ENCODE measurements around the gene HMGN3.

The HMGN3 gene

GRCh38 chr6:79233611-79234149 lies 802 bp downstream of the HMGN3 start:
- H3K36me3 ChIP-seq (ENCODE audit: insufficient read depth, insufficient read length, low read length): peaks cover 13% of the 10 kb centered on the region
- TF ChIP-seq YY1 (IDR thresholded peaks at IDR 0.05; ENCODE audit: insufficient read depth, insufficient read length): no peak
- no peak for TF ChIP-seq SUZ12 (IDR thresholded peaks at IDR 0.05; ENCODE audit: extremely low read depth, insufficient read depth, insufficient read length)
- no peak for TF ChIP-seq ZNF274 (IDR thresholded peaks at IDR 0.05; ENCODE audit: low read depth, low read length)
- H3K4me1 ChIP-seq (ENCODE audit: insufficient read depth, insufficient read length): no peaks in the 10 kb centered on the region
- no peaks in the 10 kb centered on the region for H3K27me3 ChIP-seq (ENCODE audit: insufficient read depth, insufficient read length)
- DNase-seq (ENCODE audit: low read depth, low spot score): peak; percentile 48
- H3K4me3 ChIP-seq (ENCODE audit: insufficient read length, low read depth): peak overlapping the region; percentile 81
- H3K9me3 ChIP-seq (ENCODE audit: insufficient read depth, low read length): 0 out of 2 replicates have a peak, but pooled peaks cover 4% of the 10 kb centered on the region
- H3K9ac ChIP-seq (ENCODE audit: insufficient read length, low read depth): peak overlapping the region; percentile 92

GRCh38 chr6:79232696-79233462 lies 1.6 kb downstream of the HMGN3 start:
- Histone ChIP-seq H3K9me3 (ENCODE audit: insufficient read depth, low read length) (0 out of 2 replicates have a peak, but pooled peaks cover 4% of the 10 kb centered on the region), H3K36me3 (ENCODE audit: insufficient read depth, insufficient read length, low read length) (peaks cover 14% of the 10 kb centered on the region), H3K9ac (ENCODE audit: insufficient read length, low read depth) (peak overlapping the region; percentile 92), H3K27me3 (ENCODE audit: insufficient read depth, insufficient read length) (no peaks in the 10 kb centered on the region), H3K4me3 (ENCODE audit: insufficient read length, low read depth) (peak overlapping the region; percentile 81), H3K4me1 (ENCODE audit: insufficient read depth, insufficient read length) (no peaks in the 10 kb centered on the region)
- DNase-seq (ENCODE audit: low read depth, low spot score): no peak
- TF ChIP-seq ZNF274 (IDR thresholded peaks at IDR 0.05; ENCODE audit: low read depth, low read length): no peak
- no peak for TF ChIP-seq SUZ12 (IDR thresholded peaks at IDR 0.05; ENCODE audit: extremely low read depth, insufficient read depth, insufficient read length)
- no peak for TF ChIP-seq YY1 (IDR thresholded peaks at IDR 0.05; ENCODE audit: insufficient read depth, insufficient read length)

- H3K4me3 ChIP-seq (ENCODE audit: insufficient read length, low read depth): no peak overlapping the region
- no peak overlapping the region for H3K9ac ChIP-seq (ENCODE audit: insufficient read length, low read depth)
- TF ChIP-seq YY1 (IDR thresholded peaks at IDR 0.05; ENCODE audit: insufficient read depth, insufficient read length): no peak
- no peak for TF ChIP-seq SUZ12 (IDR thresholded peaks at IDR 0.05; ENCODE audit: extremely low read depth, insufficient read depth, insufficient read length)
- TF ChIP-seq ZNF274 (IDR thresholded peaks at IDR 0.05; ENCODE audit: low read depth, low read length): no peak
- H3K36me3 ChIP-seq (ENCODE audit: insufficient read depth, insufficient read length, low read length): peaks cover 14% of the 10 kb centered on the region
- 0 out of 2 replicates have a peak, but pooled peaks cover 4% of the 10 kb centered on the region for H3K9me3 ChIP-seq (ENCODE audit: insufficient read depth, low read length)
- H3K4me1 ChIP-seq (ENCODE audit: insufficient read depth, insufficient read length): no peaks in the 10 kb centered on the region
- no peak for DNase-seq (ENCODE audit: low read depth, low spot score)
- H3K27me3 ChIP-seq (ENCODE audit: insufficient read depth, insufficient read length): no peaks in the 10 kb centered on the region
These were observed 2.8 kb downstream of the HMGN3 start for GRCh38 chr6:79231666-79232065.

- TF ChIP-seq YY1 (IDR thresholded peaks at IDR 0.05; ENCODE audit: insufficient read depth, insufficient read length) (no peak), ZNF274 (IDR thresholded peaks at IDR 0.05; ENCODE audit: low read depth, low read length) (no peak), SUZ12 (IDR thresholded peaks at IDR 0.05; ENCODE audit: extremely low read depth, insufficient read depth, insufficient read length) (no peak)
- no peak for DNase-seq (ENCODE audit: low read depth, low spot score)
- Histone ChIP-seq H3K27me3 (ENCODE audit: insufficient read depth, insufficient read length) (no peaks in the 10 kb centered on the region), H3K9ac (ENCODE audit: insufficient read length, low read depth) (no peak overlapping the region), H3K4me1 (ENCODE audit: insufficient read depth, insufficient read length) (no peaks in the 10 kb centered on the region), H3K36me3 (ENCODE audit: insufficient read depth, insufficient read length, low read length) (peaks cover 14% of the 10 kb centered on the region), H3K4me3 (ENCODE audit: insufficient read length, low read depth) (no peak overlapping the region), H3K9me3 (ENCODE audit: insufficient read depth, low read length) (0 out of 2 replicates have a peak, but pooled peaks cover 4% of the 10 kb centered on the region)
These were observed 3.4 kb downstream of the HMGN3 start for GRCh38 chr6:79231101-79231500.

GRCh38 chr6:79230149-79230548 lies 4.3 kb downstream of the HMGN3 start:
- H3K9ac ChIP-seq (ENCODE audit: insufficient read length, low read depth): no peak overlapping the region
- DNase-seq (ENCODE audit: low read depth, low spot score): no peak
- TF ChIP-seq YY1 (IDR thresholded peaks at IDR 0.05; ENCODE audit: insufficient read depth, insufficient read length) (no peak), ZNF274 (IDR thresholded peaks at IDR 0.05; ENCODE audit: low read depth, low read length) (no peak), SUZ12 (IDR thresholded peaks at IDR 0.05; ENCODE audit: extremely low read depth, insufficient read depth, insufficient read length) (no peak)
- no peak overlapping the region for H3K4me3 ChIP-seq (ENCODE audit: insufficient read length, low read depth)
- H3K9me3 ChIP-seq (ENCODE audit: insufficient read depth, low read length): no peaks in the 10 kb centered on the region
- peaks cover 14% of the 10 kb centered on the region for H3K36me3 ChIP-seq (ENCODE audit: insufficient read depth, insufficient read length, low read length)
- no peaks in the 10 kb centered on the region for H3K27me3 ChIP-seq (ENCODE audit: insufficient read depth, insufficient read length)
- H3K4me1 ChIP-seq (ENCODE audit: insufficient read depth, insufficient read length): no peaks in the 10 kb centered on the region

- no peak overlapping the region for H3K4me3 ChIP-seq (ENCODE audit: insufficient read length, low read depth)
- H3K27me3 ChIP-seq (ENCODE audit: insufficient read depth, insufficient read length): no peaks in the 10 kb centered on the region
- H3K9me3 ChIP-seq (ENCODE audit: insufficient read depth, low read length): no peaks in the 10 kb centered on the region
- H3K36me3 ChIP-seq (ENCODE audit: insufficient read depth, insufficient read length, low read length): peaks cover 12% of the 10 kb centered on the region
- no peak for DNase-seq (ENCODE audit: low read depth, low spot score)
- H3K9ac ChIP-seq (ENCODE audit: insufficient read length, low read depth): no peak overlapping the region
- no peaks in the 10 kb centered on the region for H3K4me1 ChIP-seq (ENCODE audit: insufficient read depth, insufficient read length)
- no peak for TF ChIP-seq SUZ12 (IDR thresholded peaks at IDR 0.05; ENCODE audit: extremely low read depth, insufficient read depth, insufficient read length)
- no peak for TF ChIP-seq YY1 (IDR thresholded peaks at IDR 0.05; ENCODE audit: insufficient read depth, insufficient read length)
- TF ChIP-seq ZNF274 (IDR thresholded peaks at IDR 0.05; ENCODE audit: low read depth, low read length): no peak
These were observed 7.0 kb downstream of the HMGN3 start for GRCh38 chr6:79227445-79227844.

GRCh38 chr6:79226660-79227059 lies 7.8 kb downstream of the HMGN3 start:
- no peak overlapping the region for H3K4me3 ChIP-seq (ENCODE audit: insufficient read length, low read depth)
- DNase-seq (ENCODE audit: low read depth, low spot score): no peak
- TF ChIP-seq ZNF274 (IDR thresholded peaks at IDR 0.05; ENCODE audit: low read depth, low read length): no peak
- no peak for TF ChIP-seq SUZ12 (IDR thresholded peaks at IDR 0.05; ENCODE audit: extremely low read depth, insufficient read depth, insufficient read length)
- no peak for TF ChIP-seq YY1 (IDR thresholded peaks at IDR 0.05; ENCODE audit: insufficient read depth, insufficient read length)
- H3K4me1 ChIP-seq (ENCODE audit: insufficient read depth, insufficient read length): no peaks in the 10 kb centered on the region
- no peaks in the 10 kb centered on the region for H3K9me3 ChIP-seq (ENCODE audit: insufficient read depth, low read length)
- peaks cover 7% of the 10 kb centered on the region for H3K36me3 ChIP-seq (ENCODE audit: insufficient read depth, insufficient read length, low read length)
- H3K9ac ChIP-seq (ENCODE audit: insufficient read length, low read depth): no peak overlapping the region
- no peaks in the 10 kb centered on the region for H3K27me3 ChIP-seq (ENCODE audit: insufficient read depth, insufficient read length)

Measured in NT2/D1 (cell line).